Liver (tissue), 9 donors: Measurements from ENCODE around the gene PIP4K2C. TPM values are rescaled to one million over a fixed set of nuclear protein-coding genes. Genes with fewer than 3 reads are reported as not detected.

Experiments
- DNase-seq: peaks from one replicate; pipeline ENCODE4 v3.0.0-alpha.2; 2017; ENCODE audit warnings: low spot score
- H3K27ac ChIP-seq, 2 donors: one replicate each; pipeline ENCODE4 v1.7.0; 2013; ENCODE audit warnings: inconsistent platforms in 2 of 2, low read length in 2 of 2, control low read depth in 1 of 2, low read depth in 1 of 2, mild to moderate bottlenecking in 1 of 2
- H3K27me3 ChIP-seq, 4 donors: one replicate each; pipeline versions ENCODE4 v1.6.1 to v1.7.0; 2013; ENCODE audit warnings: low read length in 3 of 4, inconsistent platforms in 1 of 4, mild to moderate bottlenecking in 1 of 4, moderate library complexity in 1 of 4; ENCODE audit not compliant: control insufficient read depth in 4 of 4, insufficient read depth in 4 of 4
- H3K36me3 ChIP-seq, 4 donors: one replicate each; pipeline versions ENCODE4 v1.6.1 to v1.7.0; 2013; ENCODE audit warnings: low read length in 3 of 4, mild to moderate bottlenecking in 3 of 4, low read depth in 1 of 4, moderate library complexity in 1 of 4; ENCODE audit not compliant: control insufficient read depth in 4 of 4, insufficient read depth in 3 of 4
- H3K4me1 ChIP-seq, 4 donors: one replicate each; pipeline versions ENCODE4 v1.6.1 to v1.7.0; 2013; ENCODE audit warnings: low read length in 3 of 4, mild to moderate bottlenecking in 3 of 4, moderate library complexity in 1 of 4; ENCODE audit not compliant: control insufficient read depth in 4 of 4, insufficient read depth in 4 of 4
- H3K4me3 ChIP-seq, 3 donors: one replicate each; pipeline versions ENCODE4 v1.6.1 to v1.7.0; 2013; ENCODE audit warnings: low read length in 3 of 3, control low read depth in 1 of 3, low read depth in 1 of 3, mild to moderate bottlenecking in 1 of 3
- H3K9ac ChIP-seq, 2 donors: one replicate each; pipeline ENCODE4 v1.7.0; 2013; ENCODE audit warnings: low read length in 2 of 2, mild to moderate bottlenecking in 2 of 2, moderate library complexity in 2 of 2, control low read depth in 1 of 2, low read depth in 1 of 2
- H3K9me3 ChIP-seq, 4 donors: one replicate each; pipeline versions ENCODE4 v1.6.1 to v1.7.0; 2013; ENCODE audit warnings: low read length in 3 of 4; ENCODE audit not compliant: control insufficient read depth in 4 of 4
- CTCF ChIP-seq: fragments of 150-350 bp; IDR thresholded peaks from 2 replicates; pipeline ENCODE4 v1.5.1; 2017; ENCODE audit warnings: improper control_type of control experiment, low read depth, low read length; ENCODE audit not compliant: missing input control
- FOXA1 ChIP-seq: IDR thresholded peaks from 2 replicates; pipeline ENCODE4 v1.6.1; 2016; ENCODE audit warnings: antibody characterized with exemption
- FOXA2 ChIP-seq: IDR thresholded peaks from 2 replicates; pipeline ENCODE4 v1.6.1; 2016; ENCODE audit warnings: antibody characterized with exemption
- GABPA ChIP-seq, 2 donors: IDR thresholded peaks in 1 of 2; conservative IDR thresholded peaks in 1 of 2; 2 replicates each; pipeline ENCODE4 v1.6.1; 2016; ENCODE audit warnings: antibody characterized with exemption in 2 of 2, mild to moderate bottlenecking in 1 of 2, moderate library complexity in 1 of 2
- HNF4A ChIP-seq, 2 donors: conservative IDR thresholded peaks; 2 replicates each; pipeline ENCODE4 v1.6.1; 2016; ENCODE audit warnings: antibody characterized with exemption in 2 of 2, mild to moderate bottlenecking in 2 of 2
- JUND ChIP-seq, 2 donors: IDR thresholded peaks; 2 replicates each; pipeline ENCODE4 v1.6.1; 2016; ENCODE audit warnings: antibody characterized with exemption in 2 of 2
- MAX ChIP-seq: IDR thresholded peaks from 2 replicates; pipeline ENCODE4 v1.6.1; 2016; ENCODE audit warnings: antibody characterized with exemption
- NR2F2 ChIP-seq: IDR thresholded peaks from 2 replicates; pipeline ENCODE4 v1.6.1; 2016; ENCODE audit warnings: antibody characterized with exemption
- RAD21 ChIP-seq, 2 donors: IDR thresholded peaks; 2 replicates each; pipeline ENCODE4 v1.6.1; 2016; ENCODE audit warnings: antibody characterized with exemption in 2 of 2, mild to moderate bottlenecking in 2 of 2
- RXRA ChIP-seq, 2 donors: IDR thresholded peaks; 2 replicates each; pipeline ENCODE4 v1.6.1; 2017 to 2018; ENCODE audit warnings: antibody characterized with exemption in 2 of 2, mild to moderate bottlenecking in 1 of 2
- SP1 ChIP-seq: IDR thresholded peaks from 2 replicates; pipeline ENCODE4 v1.6.1; 2018; ENCODE audit warnings: antibody characterized with exemption, mild to moderate bottlenecking
- TAF1 ChIP-seq: conservative IDR thresholded peaks from 2 replicates; pipeline ENCODE4 v1.6.1; 2016; ENCODE audit warnings: antibody characterized with exemption, mild to moderate bottlenecking
- YY1 ChIP-seq: IDR thresholded peaks from 2 replicates; pipeline ENCODE4 v1.6.1; 2016; ENCODE audit warnings: antibody characterized with exemption, mild to moderate bottlenecking
- WGBS: extraction: QIAGEN DNeasy Blood & Tissue Kit; methylation state at CpG from one replicate; pipeline ENCODE4 v1.1.7; 2013; 5-methylcytosine and 5-hydroxymethylcytosine counted together
- polyA plus RNA-seq, 2 donors: library from polyadenylated mRNA; stranded (reverse) in 1 of 2; unstranded in 1 of 2; fragments of 200-250 nt in 1 of 2; fragments of >200 nt in 1 of 2; fragmentation: Nextera tagmentation in 1 of 2; extraction: Ambion mirVana in 1 of 2; gene quantifications; one replicate each; pipeline versions ENCODE4 v1.2.1 to v1.2.3, GENCODE V29; 2013 to 2015
- total RNA-seq, 2 donors: library from RNA; depleted of rRNA; stranded (reverse); fragments of >200 nt; gene quantifications; one replicate each; pipeline ENCODE4 v1.2.3, GENCODE V29; 2014
- TF ChIP-seq, protein P1 (sequence below): IDR thresholded peaks from 2 replicates; pipeline ENCODE4 v1.6.1; 2016; ENCODE audit warnings: antibody characterized with exemption, mild to moderate bottlenecking
- donor health status: healthy.
- donor health status: healthy.
- donor health status: healthy.
- donor health status: healthy.
- donor health status: healthy.

PIP4K2C gene
- total and polyA plus RNA-seq, 4 donors: 6.5 to 11.9 (median 9.4) TPM

DNA sequence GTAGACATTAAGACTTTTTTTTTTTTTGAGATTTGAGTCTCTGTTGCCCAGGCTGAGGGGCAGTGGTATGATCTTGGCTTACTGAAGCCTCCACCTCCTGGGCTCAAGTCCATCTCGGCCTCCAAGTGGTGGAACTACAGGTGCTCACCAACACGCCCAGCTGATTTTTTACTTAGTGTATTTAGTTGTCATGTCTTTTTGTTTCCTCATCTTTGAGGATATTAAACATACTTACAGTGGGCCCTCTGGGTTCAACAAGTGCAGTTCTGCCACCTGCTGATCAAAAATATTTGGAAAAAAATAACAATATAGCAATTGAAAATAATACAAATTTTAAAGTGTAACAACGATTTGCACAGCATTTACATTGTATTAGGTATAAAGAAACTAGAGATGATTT lies 46.4 kb downstream of the PIP4K2C start:
- Histone ChIP-seq H3K4me1 (peaks cover 0 to 8% (median 4%) of the 10 kb centered on the region in 4 donors), H3K4me3 (no peak overlapping the region), H3K9ac (no peak overlapping the region), H3K27me3 (peaks cover 0 to 7% (median 1%) of the 10 kb centered on the region in 4 donors), H3K9me3 (no peaks in the 10 kb centered on the region), H3K27ac (no peak overlapping the region), H3K36me3 (no peaks in the 10 kb centered on the region)
- TF ChIP-seq MAX (no peak), NR2F2 (no peak), FOXA1 (no peak), TAF1 (no peak)
- DNase-seq: no peak
- WGBS: 72% methylated on average over 3 of the region's 3 CpGs

DNA sequence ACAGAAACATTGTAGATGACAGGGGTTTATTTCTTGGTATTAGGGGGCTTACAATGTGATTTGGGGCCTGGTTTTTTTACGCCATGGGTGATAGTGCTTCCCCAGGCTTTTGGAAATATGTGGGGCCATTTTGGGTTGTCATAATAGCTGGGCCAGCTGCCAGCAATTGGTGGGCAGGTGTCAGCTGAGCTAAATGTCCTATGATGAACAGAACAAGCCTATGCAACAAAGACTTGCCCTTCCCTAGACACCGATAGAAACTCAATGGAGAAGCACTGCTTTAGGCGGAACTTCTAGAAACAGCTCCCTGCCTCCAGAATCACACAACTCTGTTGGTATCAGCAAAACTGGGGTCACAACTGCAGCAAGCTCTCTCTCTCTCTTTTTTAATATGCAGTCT lies 47.1 kb downstream of the PIP4K2C start:
- Histone ChIP-seq H3K27ac (no peak overlapping the region), H3K4me3 (no peak overlapping the region), H3K27me3 (peaks cover 0 to 7% (median 1%) of the 10 kb centered on the region in 4 donors), H3K4me1 (peaks cover 0 to 2% (median under 1%) of the 10 kb centered on the region in 4 donors), H3K9me3 (no peaks in the 10 kb centered on the region), H3K9ac (no peak overlapping the region), H3K36me3 (no peaks in the 10 kb centered on the region)
- TF ChIP-seq, protein P1, sequence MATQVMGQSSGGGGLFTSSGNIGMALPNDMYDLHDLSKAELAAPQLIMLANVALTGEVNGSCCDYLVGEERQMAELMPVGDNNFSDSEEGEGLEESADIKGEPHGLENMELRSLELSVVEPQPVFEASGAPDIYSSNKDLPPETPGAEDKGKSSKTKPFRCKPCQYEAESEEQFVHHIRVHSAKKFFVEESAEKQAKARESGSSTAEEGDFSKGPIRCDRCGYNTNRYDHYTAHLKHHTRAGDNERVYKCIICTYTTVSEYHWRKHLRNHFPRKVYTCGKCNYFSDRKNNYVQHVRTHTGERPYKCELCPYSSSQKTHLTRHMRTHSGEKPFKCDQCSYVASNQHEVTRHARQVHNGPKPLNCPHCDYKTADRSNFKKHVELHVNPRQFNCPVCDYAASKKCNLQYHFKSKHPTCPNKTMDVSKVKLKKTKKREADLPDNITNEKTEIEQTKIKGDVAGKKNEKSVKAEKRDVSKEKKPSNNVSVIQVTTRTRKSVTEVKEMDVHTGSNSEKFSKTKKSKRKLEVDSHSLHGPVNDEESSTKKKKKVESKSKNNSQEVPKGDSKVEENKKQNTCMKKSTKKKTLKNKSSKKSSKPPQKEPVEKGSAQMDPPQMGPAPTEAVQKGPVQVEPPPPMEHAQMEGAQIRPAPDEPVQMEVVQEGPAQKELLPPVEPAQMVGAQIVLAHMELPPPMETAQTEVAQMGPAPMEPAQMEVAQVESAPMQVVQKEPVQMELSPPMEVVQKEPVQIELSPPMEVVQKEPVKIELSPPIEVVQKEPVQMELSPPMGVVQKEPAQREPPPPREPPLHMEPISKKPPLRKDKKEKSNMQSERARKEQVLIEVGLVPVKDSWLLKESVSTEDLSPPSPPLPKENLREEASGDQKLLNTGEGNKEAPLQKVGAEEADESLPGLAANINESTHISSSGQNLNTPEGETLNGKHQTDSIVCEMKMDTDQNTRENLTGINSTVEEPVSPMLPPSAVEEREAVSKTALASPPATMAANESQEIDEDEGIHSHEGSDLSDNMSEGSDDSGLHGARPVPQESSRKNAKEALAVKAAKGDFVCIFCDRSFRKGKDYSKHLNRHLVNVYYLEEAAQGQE: no peak
- TF ChIP-seq HNF4A (conservative IDR thresholded peaks at IDR 0.05) (no peak), NR2F2 (no peak), SP1 (no peak), RXRA (IDR thresholded peaks at IDR 0.05) (no peak), YY1 (no peak), FOXA1 (no peak), CTCF (no peak), JUND (IDR thresholded peaks at IDR 0.05) (no peak)
- DNase-seq: no peak
- WGBS: 93% methylated on average over 3 of the region's 3 CpGs

- WGBS: 60% methylated on average over 7 of the region's 7 CpGs
- DNase-seq: no peak
- H3K4me3 ChIP-seq: no peak overlapping the region
- peaks cover 0 to 5% (median 0%) of the 10 kb centered on the region in 4 donors for H3K27me3 ChIP-seq
- no peaks in the 10 kb centered on the region for H3K36me3 ChIP-seq
- H3K27ac ChIP-seq: no peak overlapping the region
- H3K9me3 ChIP-seq: no peaks in the 10 kb centered on the region
- H3K4me1 ChIP-seq: no peaks in the 10 kb centered on the region
- no peak overlapping the region for H3K9ac ChIP-seq
- TF ChIP-seq HNF4A (conservative IDR thresholded peaks at IDR 0.05) (no peak), RAD21 (IDR thresholded peaks at IDR 0.05) (no peak), FOXA2 (no peak), CTCF (no peak), JUND (IDR thresholded peaks at IDR 0.05) (no peak), YY1 (no peak), NR2F2 (no peak), GABPA (IDR thresholded peaks at IDR 0.05 in 1 of 2, conservative IDR thresholded peaks at IDR 0.05 in 1 of 2) (no peak)
- TF ChIP-seq, protein P1: no peak
Measured at GRCh38 chr12:57640175-57641042, 49.4 kb downstream of the PIP4K2C start.
